Measurements from ENCODE around the gene CHST8. TPM values are rescaled to one million over a fixed set of nuclear protein-coding genes. Genes with fewer than 3 reads are reported as not detected.

CHST8 gene
- total and polyA plus RNA-seq, 2 of the 13 experiments (the other 11 are each of a cell fraction or from before 2014, with no cell fraction given) = not detected

DNA sequence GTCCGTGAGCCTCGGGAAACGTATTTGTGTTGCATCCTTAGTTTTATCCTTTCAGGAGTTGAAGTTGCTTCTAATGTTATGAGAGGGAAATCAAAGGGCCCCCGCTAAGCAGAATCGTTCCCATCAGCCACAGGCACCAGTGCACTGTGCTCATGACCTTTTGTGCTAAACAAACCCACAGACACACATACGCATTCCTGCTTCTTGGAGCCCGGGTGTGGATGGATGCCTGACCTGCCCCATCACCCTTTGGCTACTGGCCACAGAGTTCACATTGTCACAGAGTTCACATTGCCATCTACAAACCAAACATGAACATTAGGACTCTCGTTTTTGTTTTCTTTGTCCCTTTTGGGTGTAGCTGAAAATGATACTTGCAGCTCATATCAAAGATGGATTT is 47.2 kb downstream of the CHST8 start (continued):
- TF ChIP-seq, protein P1, sequence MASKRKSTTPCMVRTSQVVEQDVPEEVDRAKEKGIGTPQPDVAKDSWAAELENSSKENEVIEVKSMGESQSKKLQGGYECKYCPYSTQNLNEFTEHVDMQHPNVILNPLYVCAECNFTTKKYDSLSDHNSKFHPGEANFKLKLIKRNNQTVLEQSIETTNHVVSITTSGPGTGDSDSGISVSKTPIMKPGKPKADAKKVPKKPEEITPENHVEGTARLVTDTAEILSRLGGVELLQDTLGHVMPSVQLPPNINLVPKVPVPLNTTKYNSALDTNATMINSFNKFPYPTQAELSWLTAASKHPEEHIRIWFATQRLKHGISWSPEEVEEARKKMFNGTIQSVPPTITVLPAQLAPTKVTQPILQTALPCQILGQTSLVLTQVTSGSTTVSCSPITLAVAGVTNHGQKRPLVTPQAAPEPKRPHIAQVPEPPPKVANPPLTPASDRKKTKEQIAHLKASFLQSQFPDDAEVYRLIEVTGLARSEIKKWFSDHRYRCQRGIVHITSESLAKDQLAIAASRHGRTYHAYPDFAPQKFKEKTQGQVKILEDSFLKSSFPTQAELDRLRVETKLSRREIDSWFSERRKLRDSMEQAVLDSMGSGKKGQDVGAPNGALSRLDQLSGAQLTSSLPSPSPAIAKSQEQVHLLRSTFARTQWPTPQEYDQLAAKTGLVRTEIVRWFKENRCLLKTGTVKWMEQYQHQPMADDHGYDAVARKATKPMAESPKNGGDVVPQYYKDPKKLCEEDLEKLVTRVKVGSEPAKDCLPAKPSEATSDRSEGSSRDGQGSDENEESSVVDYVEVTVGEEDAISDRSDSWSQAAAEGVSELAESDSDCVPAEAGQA (IDR thresholded peaks at IDR 0.05; ENCODE audit: low read depth) = no peak
- TF ChIP-seq, protein P1 (CRISPR knock-in tag; IDR thresholded peaks at IDR 0.05; ENCODE audit: borderline replicate concordance) = no peak
- TF ChIP-seq IKZF4 (CRISPR knock-in tag; IDR thresholded peaks at IDR 0.05; ENCODE audit: borderline replicate concordance, low read depth, not compliant biosample characterization) (no peak), MED8 (CRISPR knock-in tag; IDR thresholded peaks at IDR 0.05; ENCODE audit: insufficient replicate concordance) (no peak), KAT7 (CRISPR knock-in tag; IDR thresholded peaks at IDR 0.05; ENCODE audit: borderline replicate concordance) (no peak), JUN (CRISPR knock-in tag; IDR thresholded peaks at IDR 0.05) (no peak)
- TF ChIP-seq, protein P2, sequence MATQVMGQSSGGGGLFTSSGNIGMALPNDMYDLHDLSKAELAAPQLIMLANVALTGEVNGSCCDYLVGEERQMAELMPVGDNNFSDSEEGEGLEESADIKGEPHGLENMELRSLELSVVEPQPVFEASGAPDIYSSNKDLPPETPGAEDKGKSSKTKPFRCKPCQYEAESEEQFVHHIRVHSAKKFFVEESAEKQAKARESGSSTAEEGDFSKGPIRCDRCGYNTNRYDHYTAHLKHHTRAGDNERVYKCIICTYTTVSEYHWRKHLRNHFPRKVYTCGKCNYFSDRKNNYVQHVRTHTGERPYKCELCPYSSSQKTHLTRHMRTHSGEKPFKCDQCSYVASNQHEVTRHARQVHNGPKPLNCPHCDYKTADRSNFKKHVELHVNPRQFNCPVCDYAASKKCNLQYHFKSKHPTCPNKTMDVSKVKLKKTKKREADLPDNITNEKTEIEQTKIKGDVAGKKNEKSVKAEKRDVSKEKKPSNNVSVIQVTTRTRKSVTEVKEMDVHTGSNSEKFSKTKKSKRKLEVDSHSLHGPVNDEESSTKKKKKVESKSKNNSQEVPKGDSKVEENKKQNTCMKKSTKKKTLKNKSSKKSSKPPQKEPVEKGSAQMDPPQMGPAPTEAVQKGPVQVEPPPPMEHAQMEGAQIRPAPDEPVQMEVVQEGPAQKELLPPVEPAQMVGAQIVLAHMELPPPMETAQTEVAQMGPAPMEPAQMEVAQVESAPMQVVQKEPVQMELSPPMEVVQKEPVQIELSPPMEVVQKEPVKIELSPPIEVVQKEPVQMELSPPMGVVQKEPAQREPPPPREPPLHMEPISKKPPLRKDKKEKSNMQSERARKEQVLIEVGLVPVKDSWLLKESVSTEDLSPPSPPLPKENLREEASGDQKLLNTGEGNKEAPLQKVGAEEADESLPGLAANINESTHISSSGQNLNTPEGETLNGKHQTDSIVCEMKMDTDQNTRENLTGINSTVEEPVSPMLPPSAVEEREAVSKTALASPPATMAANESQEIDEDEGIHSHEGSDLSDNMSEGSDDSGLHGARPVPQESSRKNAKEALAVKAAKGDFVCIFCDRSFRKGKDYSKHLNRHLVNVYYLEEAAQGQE (IDR thresholded peaks at IDR 0.05; ENCODE audit: borderline replicate concordance in 1 of 2, low read depth in 1 of 2, low read length in 2 of 2) = no peak
- TF ChIP-seq, protein P3, sequence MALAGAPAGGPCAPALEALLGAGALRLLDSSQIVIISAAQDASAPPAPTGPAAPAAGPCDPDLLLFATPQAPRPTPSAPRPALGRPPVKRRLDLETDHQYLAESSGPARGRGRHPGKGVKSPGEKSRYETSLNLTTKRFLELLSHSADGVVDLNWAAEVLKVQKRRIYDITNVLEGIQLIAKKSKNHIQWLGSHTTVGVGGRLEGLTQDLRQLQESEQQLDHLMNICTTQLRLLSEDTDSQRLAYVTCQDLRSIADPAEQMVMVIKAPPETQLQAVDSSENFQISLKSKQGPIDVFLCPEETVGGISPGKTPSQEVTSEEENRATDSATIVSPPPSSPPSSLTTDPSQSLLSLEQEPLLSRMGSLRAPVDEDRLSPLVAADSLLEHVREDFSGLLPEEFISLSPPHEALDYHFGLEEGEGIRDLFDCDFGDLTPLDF (CRISPR knock-in tag; IDR thresholded peaks at IDR 0.05) = no peak

Data from HepG2 (cell line).